ENCODE measurements around the gene CENPB. TPM values are rescaled to one million over a fixed set of nuclear protein-coding genes. Genes with fewer than 3 reads are reported as not detected.

CENPB gene
- total RNA-seq, 4 donors from 2014 or later, result 38.8 to 81.4 (median 67.1) TPM

- H3K4me3 ChIP-seq, result peak within 1 kb of the TSS; percentile 17 to 59 (median 32)
- peaks cover 54 to 77% (median 55%) of the 10 kb centered on the region in 3 donors for H3K4me1 ChIP-seq
These were observed 5.2 kb downstream of the CENPB start, which contains the start of gene SPEF1 for GRCh38 chr20:3781153-3781910. SPEF1 (minus strand) TSS chr20:3781448; CDS start chr20:3781287, 161 bp downstream.

GRCh38 chr20:3778976-3779375 is 7.6 kb downstream of the CENPB start:
- intact Hi-C loops (cut with DNase I), result no loop called here
- 76% methylated on average over 7 of the region's 18 CpGs; no CpG with 5 or more reads in 1 of the 2 donors for WGBS, 2 donors

More at GRCh38 chr20:3781153-3781910, 5.2 kb downstream of the CENPB start, which contains the start of gene SPEF1:
- TF ChIP-seq POLR2A (IDR thresholded peaks at IDR 0.05) (no peak), CTCF (IDR thresholded peaks at IDR 0.05) (peak in 5 of 6 experiments; percentile 18 to 40 (median 29))
- H3K36me3 ChIP-seq, result peaks cover 0 to 11% (median 0%) of the 10 kb centered on the region in 3 donors
- H3K27ac ChIP-seq, result peak within 1 kb of the TSS; percentile 33 to 91 (median 59)
- 13 to 19% methylated on average over 17 of the region's 28 CpGs for WGBS, 2 donors
- intact Hi-C loops (cut with DNase I), result loop anchor here (5.0 kb wide), 1 partner anchor 41 kb away; the partner anchor contains the start of gene AP5S1
- H3K9me3 ChIP-seq, result no peaks in the 10 kb centered on the region
- DNase-seq, result no peak
- no peaks in the 10 kb centered on the region for H3K27me3 ChIP-seq

GRCh38 chr20:3777716-3778629 is 8.6 kb downstream of the CENPB start:
- Histone ChIP-seq H3K4me1 (peaks cover 24 to 46% (median 28%) of the 10 kb centered on the region in 3 donors), H3K9me3 (no peaks in the 10 kb centered on the region)
- intact Hi-C loops (cut with DNase I), result no loop called here

More at GRCh38 chr20:3778976-3779375, 7.6 kb downstream of the CENPB start:
- Histone ChIP-seq H3K4me3 (no peak overlapping the region), H3K9me3 (no peaks in the 10 kb centered on the region), H3K36me3 (peaks cover 0 to 4% (median 0%) of the 10 kb centered on the region in 3 donors), H3K4me1 (peaks cover 34 to 56% (median 38%) of the 10 kb centered on the region in 3 donors), H3K27ac (no peak overlapping the region), H3K27me3 (no peaks in the 10 kb centered on the region)
- no peak for DNase-seq
- TF ChIP-seq POLR2A (IDR thresholded peaks at IDR 0.05), result no peak
- no peak for TF ChIP-seq CTCF (IDR thresholded peaks at IDR 0.05)

GRCh38 chr20:3777381-3777715 is 9.2 kb downstream of the CENPB start:
- Histone ChIP-seq H3K4me1 (peaks cover 19 to 40% (median 22%) of the 10 kb centered on the region in 3 donors), H3K36me3 (no peaks in the 10 kb centered on the region), H3K9me3 (no peaks in the 10 kb centered on the region), H3K4me3 (peak overlapping the region; percentile 33 to 69 (median 50)), H3K27ac (peak overlapping the region in 2 of 4 donors; percentile 0 to 50), H3K27me3 (no peaks in the 10 kb centered on the region)
- WGBS, 2 donors, result 0% methylated on average over 9 of the region's 16 CpGs; no CpG with 5 or more reads in 1 of the 2 donors
- no peak for DNase-seq
- intact Hi-C loops (cut with DNase I), result no loop called here
- no peak for TF ChIP-seq POLR2A (IDR thresholded peaks at IDR 0.05)
- TF ChIP-seq CTCF (IDR thresholded peaks at IDR 0.05), result no peak

More at GRCh38 chr20:3777716-3778629, 8.6 kb downstream of the CENPB start:
- Histone ChIP-seq H3K27me3 (no peaks in the 10 kb centered on the region), H3K4me3 (peak overlapping the region; percentile 33 to 69 (median 50)), H3K27ac (peak overlapping the region in 2 of 4 donors; percentile 0 to 50), H3K36me3 (no peaks in the 10 kb centered on the region)
- TF ChIP-seq POLR2A (IDR thresholded peaks at IDR 0.05) (no peak), CTCF (IDR thresholded peaks at IDR 0.05) (peak in 3 of 6 experiments; percentile 6 to 23 (median 8))
- DNase-seq, result no peak
- WGBS, 2 donors, result 7% methylated on average over 3 of the region's 70 CpGs; no CpG with 5 or more reads in 1 of the 2 donors

Data from esophagus squamous epithelium (tissue), 5 donors.